GM20431 (cell line): Measurements from ENCODE around the gene NFKBIB.
"Not testable (repeated sequence)": the region's sequence is repeated elsewhere in the genome, so short reads cannot be mapped to it uniquely, and the experiment has no call there.

Experiments
- in situ Hi-C: fragments of 300-500 bp; cut with MseI, MboI; formaldehyde crosslinking; loops from one replicate; pipeline ENCODE4 v1.15.0; 2020; ENCODE audit warnings: low sequenced_read_pairs; ENCODE audit not compliant: unreplicated experiment

The NFKBIB gene

DNA sequence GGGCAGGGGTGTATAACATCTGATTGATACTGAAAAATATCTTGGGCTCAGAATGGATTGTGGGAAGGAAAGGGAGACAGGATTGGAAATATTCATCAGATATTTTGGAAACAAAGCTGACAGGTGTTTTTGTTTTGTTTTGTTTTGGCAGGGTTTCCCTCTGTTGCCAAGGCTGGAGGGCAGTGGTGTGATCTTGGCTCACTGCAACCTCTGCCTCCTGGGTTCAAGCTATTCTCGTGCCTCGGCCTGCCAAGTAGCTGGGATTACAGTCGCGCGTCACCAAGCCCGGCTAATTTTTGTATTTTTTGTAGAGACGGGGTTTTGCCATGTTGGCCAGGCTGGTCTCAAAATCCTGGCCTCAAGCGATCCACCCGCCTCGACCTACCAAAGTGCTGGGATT is 26.4 kb upstream of the NFKBIB start:
- in situ Hi-C loops: not testable (repeated sequence)

GRCh38 chr19:38875656-38876395 is 23.9 kb upstream of the NFKBIB start:
- in situ Hi-C loops: no loop called here

- in situ Hi-C loops: no loop called here
Observed at GRCh38 chr19:38877781-38878574, 21.8 kb upstream of the NFKBIB start, which contains the start of gene RINL. RINL (minus strand) TSS chr19:38878275; CDS start chr19:38876742, 1,533 bp downstream.

DNA sequence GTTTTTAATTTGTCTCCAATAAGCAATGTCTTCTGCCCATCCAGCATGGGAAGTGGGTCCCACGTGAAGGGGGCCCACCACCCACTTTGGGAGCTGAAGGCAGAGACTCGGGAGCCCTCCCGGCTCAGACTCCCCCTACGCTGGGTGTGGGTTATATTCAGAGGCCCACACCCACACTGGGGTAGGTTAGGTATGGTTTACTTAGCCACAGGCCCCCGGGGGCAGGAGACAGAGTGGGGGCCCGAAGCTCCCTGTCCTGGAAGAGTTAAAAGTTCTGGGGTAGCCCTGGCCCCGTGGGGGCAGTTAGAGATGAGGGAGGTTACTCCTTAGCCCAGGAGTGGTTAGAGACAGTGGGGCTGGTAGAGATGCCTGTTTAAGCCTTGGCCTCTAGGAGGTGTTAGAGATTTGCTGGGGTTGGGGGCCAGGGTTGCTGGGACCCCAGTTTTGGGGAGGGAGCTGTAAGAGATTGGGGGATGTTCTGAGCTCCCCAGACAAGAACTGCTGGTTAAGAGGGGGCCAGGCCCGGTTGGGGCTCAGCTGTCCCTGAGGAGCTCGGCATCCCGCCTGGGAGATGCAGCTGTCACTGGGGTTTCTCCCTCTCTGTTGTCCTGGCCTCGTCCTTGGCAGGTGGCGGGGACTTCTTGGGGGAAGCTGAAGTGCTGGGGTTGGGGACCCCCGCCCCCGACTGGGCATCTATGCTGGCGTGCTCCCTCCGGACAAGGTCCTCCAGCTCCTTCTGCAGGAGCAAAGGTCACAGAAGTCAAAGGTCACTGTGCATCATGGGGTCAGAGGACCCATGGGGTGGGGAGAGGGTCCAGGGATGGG is 21.0 kb upstream of the NFKBIB start:
- in situ Hi-C loops: no loop called here

- in situ Hi-C loops: no loop called here
Observed at GRCh38 chr19:38879400-38879751, 20.4 kb upstream of the NFKBIB start.

GRCh38 chr19:38880076-38880881 is 19.5 kb upstream of the NFKBIB start:
- in situ Hi-C loops: no loop called here

GRCh38 chr19:38880882-38881609 is 18.7 kb upstream of the NFKBIB start:
- in situ Hi-C loops: no loop called here

DNA sequence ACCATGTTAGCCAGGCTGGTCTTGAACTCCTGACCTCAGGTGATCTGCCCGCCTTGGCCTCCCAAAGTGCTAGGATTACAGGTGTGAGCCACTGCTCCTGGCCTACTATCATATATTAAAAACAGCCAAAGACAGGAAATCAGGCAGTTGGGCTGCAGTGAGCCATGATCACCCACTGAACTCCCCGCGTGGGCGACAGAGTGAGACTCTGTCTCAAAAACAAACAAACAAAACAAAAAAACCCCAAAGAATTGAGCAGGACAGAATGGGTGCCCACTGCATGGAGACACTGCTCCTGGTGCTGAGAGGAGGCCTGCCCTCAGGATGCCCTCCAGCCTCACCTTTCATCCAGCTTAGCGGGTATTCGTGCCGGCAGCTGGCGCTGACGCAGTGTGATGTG is 16.5 kb upstream of the NFKBIB start:
- in situ Hi-C loops: no loop called here

- in situ Hi-C loops: not testable (repeated sequence)
Observed at GRCh38 chr19:38884691-38885090, 15.1 kb upstream of the NFKBIB start.

DNA sequence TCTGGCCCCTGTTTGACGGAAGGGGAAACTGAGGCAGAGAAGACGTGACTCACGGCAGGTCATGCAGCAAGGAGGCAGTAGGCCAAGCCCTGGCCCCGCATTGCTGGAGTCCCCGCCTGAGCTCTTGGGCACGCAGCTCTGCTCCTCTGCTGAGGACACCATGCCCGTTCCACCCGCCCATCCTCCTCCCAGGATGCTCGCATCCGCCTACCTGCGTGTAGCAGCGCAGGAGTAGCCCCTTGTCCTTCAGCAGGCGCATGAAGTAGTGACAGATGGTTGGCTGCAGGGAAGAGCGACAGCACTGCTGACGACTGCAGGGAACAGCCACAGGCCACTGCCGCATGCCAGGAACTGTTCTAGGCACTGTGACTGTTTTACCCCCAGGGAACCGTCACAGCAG is 10.9 kb upstream of the NFKBIB start:
- in situ Hi-C loops: no loop called here

DNA sequence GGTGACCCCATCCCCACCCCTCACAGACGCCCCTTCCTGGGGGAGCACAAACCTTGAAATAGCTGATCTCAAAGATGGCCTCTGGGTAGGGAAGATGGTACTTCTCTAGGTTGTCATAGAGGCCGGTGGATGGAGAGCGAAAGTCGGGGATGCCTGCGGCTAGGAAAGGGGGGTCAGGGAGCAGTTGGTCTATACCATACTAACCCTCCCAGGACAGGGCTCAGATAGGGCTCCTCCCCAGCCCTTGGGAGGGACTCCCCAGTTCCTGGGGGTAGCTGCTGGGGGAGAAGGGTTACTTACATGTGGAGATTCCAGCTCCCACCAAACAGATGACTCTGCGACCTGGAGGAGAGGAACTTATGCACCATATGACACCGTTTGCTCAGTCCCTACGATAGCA is 10.0 kb upstream of the NFKBIB start:
- in situ Hi-C loops: no loop called here

GRCh38 chr19:38890686-38891085 is 9.1 kb upstream of the NFKBIB start:
- in situ Hi-C loops: no loop called here

DNA sequence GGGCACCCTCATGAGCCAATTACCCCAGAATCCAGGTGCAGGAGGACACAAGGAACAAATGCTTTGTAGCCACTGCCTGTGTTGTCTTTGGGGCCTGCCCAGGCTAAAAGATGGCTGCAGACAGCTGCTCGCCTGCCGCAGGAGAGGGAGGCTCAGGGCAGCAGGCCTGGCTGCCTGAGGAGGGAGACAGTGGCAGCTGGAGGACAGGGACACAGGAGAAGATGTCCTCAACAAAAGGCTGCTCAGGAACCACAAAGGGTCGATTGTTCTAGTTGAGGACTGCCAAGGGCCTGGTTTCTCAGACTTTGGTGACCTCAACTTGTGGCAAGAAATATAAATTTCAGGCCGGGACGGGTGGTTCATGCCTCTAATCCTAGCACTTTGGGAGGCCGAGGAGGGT is 8.0 kb upstream of the NFKBIB start:
- in situ Hi-C loops: no loop called here

GRCh38 chr19:38892841-38893240 is 6.9 kb upstream of the NFKBIB start:
- in situ Hi-C loops: no loop called here

GRCh38 chr19:38893341-38893771 is 6.4 kb upstream of the NFKBIB start:
- in situ Hi-C loops: no loop called here

- in situ Hi-C loops: no loop called here
Observed at GRCh38 chr19:38894968-38895367, 4.8 kb upstream of the NFKBIB start.

- in situ Hi-C loops: no loop called here
Observed at GRCh38 chr19:38898788-38899446, 852 bp upstream of the NFKBIB start.

- in situ Hi-C loops: no loop called here
Observed at GRCh38 chr19:38900202-38900629, 447 bp downstream of the NFKBIB start.

DNA sequence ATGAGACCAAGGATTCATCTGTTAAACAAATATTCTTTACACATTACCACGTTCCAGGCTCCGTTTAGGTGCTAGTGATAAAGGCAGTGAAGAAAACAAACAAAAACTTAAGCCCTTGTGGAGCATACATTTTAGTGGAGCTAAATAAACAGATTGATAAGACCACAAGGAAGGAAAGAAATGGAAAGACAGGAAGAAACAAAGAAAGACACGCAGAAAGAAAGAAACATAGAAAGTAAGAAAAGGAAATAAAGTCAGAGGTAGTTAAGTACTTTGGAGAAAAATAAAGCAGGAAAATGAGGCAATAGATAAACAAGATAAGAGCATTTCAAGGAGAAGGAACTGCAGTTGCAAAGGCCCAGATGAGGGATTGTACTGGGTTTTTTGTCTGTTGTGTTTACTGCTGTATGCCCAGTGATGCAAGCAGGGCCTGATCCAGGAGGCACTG is 998 bp downstream of the NFKBIB start:
- in situ Hi-C loops: no loop called here
